ENCODE data around the gene GALC.

GALC gene

GRCh38 chr14:87935081-87935828 lies 57.7 kb downstream of the GALC start:
- H3K4me3 ChIP-seq (ENCODE audit: low read length), result no peak overlapping the region
- DNase-seq, result no peak
- H3K56ac ChIP-seq (ENCODE audit: low read length), result no peak overlapping the region
- no CpG with 5 or more reads among the region's 5 CpGs for WGBS (ENCODE audit: extremely low coverage, insufficient coverage, low lambda C conversion rate)
- no peak overlapping the region for H4K8ac ChIP-seq (ENCODE audit: low read depth, low read length)
- H2BK15ac ChIP-seq (replicated peaks; ENCODE audit: low read depth), result no peak overlapping the region
- no peak overlapping the region for H3K18ac ChIP-seq (ENCODE audit: low read length)
- no peak overlapping the region for H2BK120ac ChIP-seq (ENCODE audit: low read depth, low read length)
- no peak overlapping the region for H4K5ac ChIP-seq (ENCODE audit: low read length)
- no peak overlapping the region for H3K27ac ChIP-seq (ENCODE audit: low read depth, low read length)
- no peak overlapping the region for H3K4ac ChIP-seq (ENCODE audit: low read depth, low read length)
- no peak overlapping the region for H2BK5ac ChIP-seq (ENCODE audit: low read length)
- no peaks in the 10 kb centered on the region for H3K27me3 ChIP-seq (ENCODE audit: insufficient read depth, low read length, poor library complexity)
- H3K9ac ChIP-seq (ENCODE audit: low read length), result no peak overlapping the region
- H3K36me3 ChIP-seq (ENCODE audit: control insufficient read depth, insufficient read depth, low read length), result no peaks in the 10 kb centered on the region
- H3K79me1 ChIP-seq (ENCODE audit: low read length), result no peaks in the 10 kb centered on the region
- no peak overlapping the region for H3K4me2 ChIP-seq (ENCODE audit: low read length)
- no peak overlapping the region for H2AK5ac ChIP-seq (ENCODE audit: low read length)
- no peaks in the 10 kb centered on the region for H3K79me2 ChIP-seq (ENCODE audit: control insufficient read depth, insufficient read depth, low read length)
- H3K4me1 ChIP-seq (ENCODE audit: control insufficient read depth, low read depth, low read length), result no peaks in the 10 kb centered on the region
- no peak overlapping the region for H3K23ac ChIP-seq (ENCODE audit: low read length)

- no peak overlapping the region for H2BK15ac ChIP-seq (replicated peaks; ENCODE audit: low read depth)
- no peak overlapping the region for H3K18ac ChIP-seq (ENCODE audit: low read length)
- WGBS (ENCODE audit: extremely low coverage, insufficient coverage, low lambda C conversion rate), result no CpG with 5 or more reads among the region's 3 CpGs
- no peak overlapping the region for H2BK120ac ChIP-seq (ENCODE audit: low read depth, low read length)
- no peak for DNase-seq
- H3K4me3 ChIP-seq (ENCODE audit: low read length), result no peak overlapping the region
- no peaks in the 10 kb centered on the region for H3K36me3 ChIP-seq (ENCODE audit: control insufficient read depth, insufficient read depth, low read length)
- no peak overlapping the region for H2AK5ac ChIP-seq (ENCODE audit: low read length)
- no peak overlapping the region for H4K5ac ChIP-seq (ENCODE audit: low read length)
- no peaks in the 10 kb centered on the region for H3K4me1 ChIP-seq (ENCODE audit: control insufficient read depth, low read depth, low read length)
- H3K23ac ChIP-seq (ENCODE audit: low read length), result no peak overlapping the region
- H3K79me2 ChIP-seq (ENCODE audit: control insufficient read depth, insufficient read depth, low read length), result no peaks in the 10 kb centered on the region
- no peak overlapping the region for H2BK5ac ChIP-seq (ENCODE audit: low read length)
- no peak overlapping the region for H3K9ac ChIP-seq (ENCODE audit: low read length)
- no peak overlapping the region for H3K56ac ChIP-seq (ENCODE audit: low read length)
- H3K27me3 ChIP-seq (ENCODE audit: insufficient read depth, low read length, poor library complexity), result no peaks in the 10 kb centered on the region
- H3K4me2 ChIP-seq (ENCODE audit: low read length), result no peak overlapping the region
- no peak overlapping the region for H4K8ac ChIP-seq (ENCODE audit: low read depth, low read length)
- H3K27ac ChIP-seq (ENCODE audit: low read depth, low read length), result no peak overlapping the region
- no peak overlapping the region for H3K4ac ChIP-seq (ENCODE audit: low read depth, low read length)
- H3K79me1 ChIP-seq (ENCODE audit: low read length), result no peaks in the 10 kb centered on the region
Measured at GRCh38 chr14:87934185-87934584, 58.8 kb downstream of the GALC start.

GRCh38 chr14:87916886-87917275 lies 76.1 kb downstream of the GALC start:
- no peak overlapping the region for H3K18ac ChIP-seq (ENCODE audit: low read length)
- no peak overlapping the region for H3K4me3 ChIP-seq (ENCODE audit: low read length)
- no peak overlapping the region for H3K9ac ChIP-seq (ENCODE audit: low read length)
- no peak overlapping the region for H3K4ac ChIP-seq (ENCODE audit: low read depth, low read length)
- H2BK5ac ChIP-seq (ENCODE audit: low read length), result no peak overlapping the region
- no peaks in the 10 kb centered on the region for H3K4me1 ChIP-seq (ENCODE audit: control insufficient read depth, low read depth, low read length)
- no peak for DNase-seq
- H2BK15ac ChIP-seq (replicated peaks; ENCODE audit: low read depth), result no peak overlapping the region
- H2AK5ac ChIP-seq (ENCODE audit: low read length), result no peak overlapping the region
- no peaks in the 10 kb centered on the region for H3K79me2 ChIP-seq (ENCODE audit: control insufficient read depth, insufficient read depth, low read length)
- H4K5ac ChIP-seq (ENCODE audit: low read length), result no peak overlapping the region
- no peak overlapping the region for H3K23ac ChIP-seq (ENCODE audit: low read length)
- no peaks in the 10 kb centered on the region for H3K27me3 ChIP-seq (ENCODE audit: insufficient read depth, low read length, poor library complexity)
- no CpG with 5 or more reads among the region's 6 CpGs for WGBS (ENCODE audit: extremely low coverage, insufficient coverage, low lambda C conversion rate)
- no peaks in the 10 kb centered on the region for H3K36me3 ChIP-seq (ENCODE audit: control insufficient read depth, insufficient read depth, low read length)
- no peaks in the 10 kb centered on the region for H3K79me1 ChIP-seq (ENCODE audit: low read length)
- no peak overlapping the region for H2BK120ac ChIP-seq (ENCODE audit: low read depth, low read length)
- no peak overlapping the region for H3K56ac ChIP-seq (ENCODE audit: low read length)
- H3K27ac ChIP-seq (ENCODE audit: low read depth, low read length), result no peak overlapping the region
- H4K8ac ChIP-seq (ENCODE audit: low read depth, low read length), result no peak overlapping the region
- H3K4me2 ChIP-seq (ENCODE audit: low read length), result no peak overlapping the region

- Histone ChIP-seq H2AK5ac (ENCODE audit: low read length) (no peak overlapping the region), H3K23ac (ENCODE audit: low read length) (no peak overlapping the region), H2BK120ac (ENCODE audit: low read depth, low read length) (no peak overlapping the region), H2BK15ac (replicated peaks; ENCODE audit: low read depth) (no peak overlapping the region), H3K4me1 (ENCODE audit: control insufficient read depth, low read depth, low read length) (no peaks in the 10 kb centered on the region), H3K79me2 (ENCODE audit: control insufficient read depth, insufficient read depth, low read length) (no peaks in the 10 kb centered on the region), H2BK5ac (ENCODE audit: low read length) (no peak overlapping the region), H3K9ac (ENCODE audit: low read length) (no peak overlapping the region), H3K56ac (ENCODE audit: low read length) (no peak overlapping the region), H3K27me3 (ENCODE audit: insufficient read depth, low read length, poor library complexity) (no peaks in the 10 kb centered on the region), H3K4ac (ENCODE audit: low read depth, low read length) (no peak overlapping the region), H4K8ac (ENCODE audit: low read depth, low read length) (no peak overlapping the region), H3K4me3 (ENCODE audit: low read length) (no peak overlapping the region), H3K79me1 (ENCODE audit: low read length) (no peaks in the 10 kb centered on the region), H3K27ac (ENCODE audit: low read depth, low read length) (no peak overlapping the region), H3K36me3 (ENCODE audit: control insufficient read depth, insufficient read depth, low read length) (no peaks in the 10 kb centered on the region), H4K5ac (ENCODE audit: low read length) (no peak overlapping the region), H3K4me2 (ENCODE audit: low read length) (no peak overlapping the region), H3K18ac (ENCODE audit: low read length) (no peak overlapping the region)
- no CpG with 5 or more reads among the region's 31 CpGs for WGBS (ENCODE audit: extremely low coverage, insufficient coverage, low lambda C conversion rate)
- no peak for DNase-seq
Measured at GRCh38 chr14:87916103-87916885, 76.7 kb downstream of the GALC start.

- Histone ChIP-seq H4K5ac (ENCODE audit: low read length) (no peak overlapping the region), H3K79me1 (ENCODE audit: low read length) (no peaks in the 10 kb centered on the region), H3K36me3 (ENCODE audit: control insufficient read depth, insufficient read depth, low read length) (no peaks in the 10 kb centered on the region), H3K9ac (ENCODE audit: low read length) (no peak overlapping the region), H3K27me3 (ENCODE audit: insufficient read depth, low read length, poor library complexity) (no peaks in the 10 kb centered on the region), H2BK15ac (replicated peaks; ENCODE audit: low read depth) (no peak overlapping the region), H4K8ac (ENCODE audit: low read depth, low read length) (no peak overlapping the region), H3K79me2 (ENCODE audit: control insufficient read depth, insufficient read depth, low read length) (no peaks in the 10 kb centered on the region), H3K56ac (ENCODE audit: low read length) (no peak overlapping the region), H3K4ac (ENCODE audit: low read depth, low read length) (no peak overlapping the region), H3K4me3 (ENCODE audit: low read length) (no peak overlapping the region), H2BK120ac (ENCODE audit: low read depth, low read length) (no peak overlapping the region), H3K4me2 (ENCODE audit: low read length) (no peak overlapping the region), H3K23ac (ENCODE audit: low read length) (no peak overlapping the region), H3K18ac (ENCODE audit: low read length) (no peak overlapping the region), H2AK5ac (ENCODE audit: low read length) (no peak overlapping the region), H3K4me1 (ENCODE audit: control insufficient read depth, low read depth, low read length) (no peaks in the 10 kb centered on the region), H3K27ac (ENCODE audit: low read depth, low read length) (no peak overlapping the region), H2BK5ac (ENCODE audit: low read length) (no peak overlapping the region)
- no CpG with 5 or more reads among the region's 5 CpGs for WGBS (ENCODE audit: extremely low coverage, insufficient coverage, low lambda C conversion rate)
- DNase-seq, result no peak
Measured at GRCh38 chr14:87908550-87908949, 84.4 kb downstream of the GALC start.

Measured in mesendoderm (in vitro differentiated cells).